Psoas muscle (tissue), 8 donors: ENCODE data around the gene FAM131A. TPM values are rescaled to one million over a fixed set of nuclear protein-coding genes. Genes with fewer than 3 reads are reported as not detected.

Experiments used
- ATAC-seq, 4 donors: fragments of 200-7000 bp; cut with Tn5 transposase; one replicate each; pipeline ENCODE4 v1.9.1; 2020; ENCODE audit warnings: moderate library complexity in 3 of 4, mild to moderate bottlenecking in 2 of 4
- DNase-seq, 2 donors: peaks; one replicate each; pipeline ENCODE4 v3.0.0-alpha.2; 2020
- H3K27ac ChIP-seq: fragments of 200-600 bp; one replicate; pipeline ENCODE4 v1.8.0; 2022
- H3K27me3 ChIP-seq, 3 donors: fragments of 200-600 bp in 1 of 3; one replicate each; pipeline versions ENCODE4 v1.6.1 to v1.8.0; 2013 to 2022; ENCODE audit warnings: low read length in 2 of 3, mild to moderate bottlenecking in 2 of 3, moderate library complexity in 1 of 3; ENCODE audit not compliant: insufficient read depth in 3 of 3
- H3K36me3 ChIP-seq, 2 donors: fragments of 200-600 bp in 1 of 2; one replicate each; pipeline versions ENCODE4 v1.6.1 to v1.8.0; 2013 to 2022; ENCODE audit warnings: low read depth in 1 of 2, mild to moderate bottlenecking in 1 of 2, moderate library complexity in 1 of 2; ENCODE audit not compliant: insufficient read depth in 1 of 2
- H3K4me1 ChIP-seq: fragments of 200-600 bp; one replicate; pipeline ENCODE4 v1.8.0; 2022
- H3K4me3 ChIP-seq: fragments of 200-600 bp; one replicate; pipeline ENCODE4 v1.8.0; 2022; ENCODE audit warnings: mild to moderate bottlenecking
- H3K9me3 ChIP-seq: fragments of 200-600 bp; one replicate; pipeline ENCODE4 v1.8.0; 2022
- CTCF ChIP-seq: fragments of 200-600 bp; IDR thresholded peaks from one replicate; pipeline ENCODE4 v1.8.0; 2022; ENCODE audit warnings: antibody characterized with exemption
- WGBS, 3 donors: extraction: QIAGEN DNeasy Blood & Tissue Kit; methylation state at CpG; one replicate each; pipeline versions ENCODE4 v1.1.6 to v1.1.7; 2013; 5-methylcytosine and 5-hydroxymethylcytosine counted together
- intact Hi-C, 2 donors: fragments of 100-400 bp; cut with DNase I; formaldehyde crosslinking; loops; one replicate each; pipeline versions ENCODE4 v1.11.0 to v1.14.2; 2022
- polyA plus RNA-seq, 3 donors: library from polyadenylated mRNA; stranded (reverse); fragments of 200-250 nt; gene quantifications; one replicate each; pipeline ENCODE4 v1.2.3, GENCODE V29; 2013
- total RNA-seq, 4 donors: library from RNA; stranded (reverse); fragmentation: NEBNext Ultra II Directional in 2 of 4; extraction: Animal tissue kit (Norgen Biotek cat#: 25700) in 2 of 4; gene quantifications; one replicate each; pipeline versions ENCODE4 v1.2.1 to v1.2.4, GENCODE V29; 2021 to 2023
- donor health status: healthy with polysubstance abuse.
- donor health status: DM: no; HTN: no; CAD: no; lungs with moderate emphysema.
- donor health status: Bipolar disorder and iron deficiency.
- donor health status: healthy.
- donor health status: DM: yes; HTN: yes; CAD: no.
- donor health status: DM: no; HTN: no; CAD: no.
- donor health status: DM: no; HTN: no; CAD: no.
- donor health status: DM: yes; HTN: yes; CAD: no.

Gene FAM131A
- total and polyA plus RNA-seq, 7 donors = 12.6 to 26.8 (median 13.9) TPM

GRCh38 chr3:184357248-184358123 lies 20.1 kb downstream of the FAM131A start:
- Histone ChIP-seq H3K4me1 (peaks cover 11% of the 10 kb centered on the region), H3K9me3 (no peaks in the 10 kb centered on the region), H3K27ac (no peak overlapping the region), H3K27me3 (no peaks in the 10 kb centered on the region), H3K4me3 (no peak overlapping the region), H3K36me3 (peaks cover 0 to 10% of the 10 kb centered on the region in 2 donors)
- DNase-seq (no peak), ATAC-seq (no peak)
- WGBS, 3 donors = 92 to 95% (median 94%) methylated on average over 22 to 24 of the region's 24 CpGs
- intact Hi-C loops = no loop called here
- no peak for TF ChIP-seq CTCF

GRCh38 chr3:184358124-184358767 lies 20.8 kb downstream of the FAM131A start:
- intact Hi-C loops = no loop called here

GRCh38 chr3:184358921-184359350 lies 21.5 kb downstream of the FAM131A start:
- 63 to 73% (median 68%) methylated on average over 13 to 14 of the region's 14 CpGs for whole genome bisulfite sequencing, 3 donors
- H3K36me3 ChIP-seq = peaks cover 0 to 4% of the 10 kb centered on the region in 2 donors
- H3K4me3 ChIP-seq = no peak overlapping the region
- intact Hi-C loops = no loop called here
- DNase-seq (no peak), ATAC-seq (no peak)
- H3K4me1 ChIP-seq = peaks cover 11% of the 10 kb centered on the region
- H3K27me3 ChIP-seq = no peaks in the 10 kb centered on the region
- H3K27ac ChIP-seq = no peak overlapping the region
- H3K9me3 ChIP-seq = no peaks in the 10 kb centered on the region
- TF ChIP-seq CTCF = no peak

More at GRCh38 chr3:184358124-184358767, 20.8 kb downstream of the FAM131A start:
- no peak overlapping the region for H3K4me3 ChIP-seq
- WGBS, 3 donors = 90 to 97% (median 95%) methylated on average over 12 of the region's 12 CpGs
- DNase-seq (no peak), ATAC-seq (no peak)
- H3K36me3 ChIP-seq = peaks cover 0 to 4% of the 10 kb centered on the region in 2 donors
- H3K27me3 ChIP-seq = no peaks in the 10 kb centered on the region
- no peaks in the 10 kb centered on the region for H3K9me3 ChIP-seq
- no peak overlapping the region for H3K27ac ChIP-seq
- no peak for TF ChIP-seq CTCF
- peaks cover 11% of the 10 kb centered on the region for H3K4me1 ChIP-seq

- peaks cover 11% of the 10 kb centered on the region for H3K4me1 ChIP-seq
- no peaks in the 10 kb centered on the region for H3K9me3 ChIP-seq
- no peak for TF ChIP-seq CTCF
- no peak for ATAC-seq
- WGBS, 3 donors = 66 to 77% (median 68%) methylated on average over 9 of the region's 9 CpGs
- no peak overlapping the region for H3K27ac ChIP-seq
- peaks cover 0 to 6% of the 10 kb centered on the region in 2 donors for H3K36me3 ChIP-seq
- H3K27me3 ChIP-seq = no peaks in the 10 kb centered on the region
- no peak for DNase-seq
- intact Hi-C loops = no loop called here
- no peak overlapping the region for H3K4me3 ChIP-seq
Observed at GRCh38 chr3:184359610-184360009, 22.2 kb downstream of the FAM131A start.
